Activated naive CD8-positive, alpha-beta T cell treated with anti-CD3 and anti-CD28 coated beads, Interleukin-2, amount 10 ng/mL, durations not matched to agents 7 days and 5 days (primary cell): ENCODE results near the gene BSDC1. TPM values are rescaled to one million over a fixed set of nuclear protein-coding genes. Genes with fewer than 3 reads are reported as not detected.

ENCODE experiments used
- ATAC-seq: fragments of 150-1000 bp; cut with Tn5 transposase; one replicate; pipeline ENCODE4 v1.10.0; 2021; ENCODE audit warnings: low read depth, moderate library complexity
- POLR2A ChIA-PET: fragments of 350-600 bp; sonication (Branson Sonifier 250); formaldehyde crosslinking; loops from one replicate; lab custom pipeline; 2021; ENCODE audit warnings: antibody characterized with exemption; lab: Charles Lee
- DNase-seq: peaks from one replicate; pipeline ENCODE4 v3.0.0; 2021
- H3K27ac Mint-ChIP-seq: one replicate; pipeline ENCODE4 v1.8.0; 2022; ENCODE audit warnings: mild to moderate bottlenecking, mixed read lengths
- H3K27me3 Mint-ChIP-seq: one replicate; pipeline ENCODE4 v1.8.0; 2022; ENCODE audit warnings: mild to moderate bottlenecking, moderate library complexity, mixed read lengths
- H3K36me3 Mint-ChIP-seq: one replicate; pipeline ENCODE4 v1.8.0; 2021; ENCODE audit warnings: mild to moderate bottlenecking, mixed read lengths
- H3K4me1 Mint-ChIP-seq: one replicate; pipeline ENCODE4 v1.8.0; 2021; ENCODE audit warnings: mixed read lengths
- H3K4me3 Mint-ChIP-seq: one replicate; pipeline ENCODE4 v1.8.0; 2022; ENCODE audit warnings: mild to moderate bottlenecking, moderate library complexity, mixed read lengths
- H3K9me3 Mint-ChIP-seq: one replicate; pipeline ENCODE4 v1.8.0; 2021; ENCODE audit warnings: mixed read lengths
- total RNA-seq, 2 experiments: library from RNA; stranded (reverse); gene quantifications; one replicate each; pipeline ENCODE4 v1.2.3, GENCODE V29; 2021

Gene BSDC1
- total RNA-seq, 2 experiments from 2014 or later = 58.0 to 63.2 TPM

GRCh38 chr1:32336591-32336932, 57.7 kb downstream of the BSDC1 start:
- Mint-ChIP-seq H3K4me1 (peaks cover 24% of the 10 kb centered on the region), H3K4me3 (peak overlapping the region; percentile 54), H3K27ac (no peak overlapping the region), H3K36me3 (peaks cover 8% of the 10 kb centered on the region), H3K27me3 (peaks cover 7% of the 10 kb centered on the region), H3K9me3 (no peaks in the 10 kb centered on the region)
- ATAC-seq (no peak), DNase-seq (no peak)
- POLR2A ChIA-PET = interaction anchor here (0.7 to 3.8 kb wide), 30 partner anchors 9 to 548 kb away, joined by 3 to 33 read pairs (median 8); partner anchors contain the start of genes BSDC1, CCDC28B, FAM229A and HDAC1

DNA sequence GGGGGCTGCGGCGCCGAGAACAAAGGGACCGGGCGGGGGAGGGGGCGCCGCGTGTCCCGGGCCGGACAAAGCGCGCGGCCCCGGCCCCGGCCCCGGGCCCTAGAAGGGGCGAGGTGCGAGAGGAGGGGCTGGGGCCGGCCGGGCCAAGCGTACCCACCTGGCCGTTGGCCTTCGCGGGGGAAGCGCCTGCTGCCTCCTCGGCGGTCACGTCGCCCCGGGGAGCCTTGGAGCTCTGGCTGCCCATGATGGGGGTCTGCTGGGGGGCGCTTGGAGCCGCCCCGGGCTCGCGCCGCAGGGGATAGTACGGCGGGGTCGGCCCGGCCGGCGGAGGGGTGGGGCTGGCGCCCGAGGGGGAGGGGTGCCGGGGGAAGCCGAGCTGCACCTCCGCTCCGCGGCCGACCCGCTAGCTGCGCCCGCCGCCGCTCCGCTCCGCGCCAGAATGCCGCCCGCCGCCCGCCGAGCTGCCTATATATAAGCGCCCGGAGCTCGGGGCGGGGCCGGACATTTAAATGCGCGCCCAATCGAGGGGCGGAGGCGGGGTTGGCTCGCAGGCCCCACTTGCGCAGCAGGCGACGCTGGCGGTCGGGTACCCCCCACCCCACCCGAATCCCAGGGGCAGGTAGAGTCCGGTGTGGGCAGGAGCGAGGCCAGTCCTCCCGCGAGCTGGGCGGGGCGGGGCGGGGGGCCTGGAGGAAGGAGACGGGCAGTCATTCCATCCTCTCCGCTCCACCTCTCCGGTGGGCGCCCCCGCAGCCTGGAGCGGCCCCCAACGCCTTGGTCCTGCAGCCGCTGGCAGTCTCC, 58.3 kb downstream of the BSDC1 start, which contains the start of gene MARCKSL1:
Gene MARCKSL1 (minus strand): TSS at position 444 of the 801 bp plus-strand sequence. CDS start 200 bp downstream, at position 244.
- Mint-ChIP-seq H3K4me3 (peak within 1 kb of the TSS; percentile 85), H3K27ac (no peak within 1 kb of the TSS), H3K9me3 (no peaks in the 10 kb centered on the region), H3K4me1 (peaks cover 24% of the 10 kb centered on the region), H3K36me3 (peaks cover 12% of the 10 kb centered on the region), H3K27me3 (peaks cover 7% of the 10 kb centered on the region)
- DNase-seq = peak; percentile 91
- POLR2A ChIA-PET = interaction anchor here (0.6 to 3.8 kb wide), 34 partner anchors 9 to 547 kb away, joined by 3 to 33 read pairs (median 6); partner anchors contain the start of genes BSDC1, CCDC28B, FAM229A and HDAC1
- ATAC-seq = peak; percentile 62

DNA sequence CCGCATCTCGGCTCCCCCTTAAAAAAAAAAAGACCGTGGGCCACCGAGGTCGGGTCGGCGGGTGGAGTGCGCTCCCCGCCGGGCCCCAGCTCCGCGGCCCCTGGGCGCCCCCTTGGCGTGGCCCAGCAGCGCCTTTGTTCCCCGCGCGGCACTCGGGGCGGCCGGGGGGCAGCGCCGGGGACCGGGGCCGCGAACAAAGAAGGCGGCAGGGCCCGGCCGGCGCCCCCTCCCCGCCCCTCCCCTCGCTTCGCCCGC, 58.8 kb downstream of the BSDC1 start:
- POLR2A ChIA-PET = interaction anchor here (0.9 to 3.8 kb wide), 26 partner anchors 10 to 547 kb away, joined by 3 to 33 read pairs (median 8); partner anchors contain the start of genes BSDC1, CCDC28B, FAM229A and HDAC1

GRCh38 chr1:32334864-32335534, 59.2 kb downstream of the BSDC1 start:
- POLR2A ChIA-PET = interaction anchor here (1.0 to 3.8 kb wide), 15 partner anchors 11 to 323 kb away, joined by 3 to 33 read pairs (median 9); partner anchors contain the start of genes HDAC1, IQCC and KPNA6
- ATAC-seq (peak; percentile 38), DNase-seq (peak; percentile 74)
- H3K36me3 Mint-ChIP-seq = peaks cover 14% of the 10 kb centered on the region
- H3K27me3 Mint-ChIP-seq = peaks cover 7% of the 10 kb centered on the region
- no peak overlapping the region for H3K27ac Mint-ChIP-seq
- H3K4me1 Mint-ChIP-seq = peaks cover 24% of the 10 kb centered on the region
- peak overlapping the region; percentile 85 for H3K4me3 Mint-ChIP-seq
- H3K9me3 Mint-ChIP-seq = no peaks in the 10 kb centered on the region

More for the DNA sequence above, 58.8 kb downstream of the BSDC1 start:
- H3K36me3 Mint-ChIP-seq = peaks cover 14% of the 10 kb centered on the region
- H3K27me3 Mint-ChIP-seq = peaks cover 7% of the 10 kb centered on the region
- ATAC-seq (peak; percentile 19), DNase-seq (no peak)
- H3K4me1 Mint-ChIP-seq = peaks cover 24% of the 10 kb centered on the region
- no peak overlapping the region for H3K4me3 Mint-ChIP-seq
- H3K9me3 Mint-ChIP-seq = no peaks in the 10 kb centered on the region
- H3K27ac Mint-ChIP-seq = no peak overlapping the region

DNA sequence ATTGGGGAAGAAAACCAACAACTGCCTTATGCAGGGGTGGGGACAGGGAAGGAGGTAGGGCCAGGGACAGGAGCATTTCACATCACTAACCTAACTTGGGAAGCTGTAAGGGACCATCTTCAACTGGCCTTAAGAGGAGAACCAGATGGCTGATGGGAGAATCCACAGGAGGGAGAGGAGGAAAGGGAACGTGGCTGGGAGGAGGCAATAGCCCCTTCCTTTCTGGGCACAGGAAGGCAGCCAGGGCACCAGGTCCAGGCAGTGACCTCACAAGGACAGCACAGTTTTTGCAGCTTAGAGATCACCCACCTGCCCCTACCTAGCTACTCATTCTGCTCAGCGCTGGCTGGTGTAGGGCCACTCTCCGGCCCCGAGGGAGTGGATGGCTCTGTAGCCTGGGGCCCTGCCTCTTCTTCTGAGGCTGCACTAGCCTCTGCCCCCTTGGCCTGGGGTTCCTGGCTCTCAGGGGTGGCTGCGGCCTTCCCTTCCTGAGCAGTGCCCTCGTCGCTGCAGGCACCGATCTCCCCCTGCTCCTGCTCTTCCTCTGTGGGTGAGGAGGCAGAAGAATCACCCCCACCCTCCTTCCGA, 59.9 kb downstream of the BSDC1 start:
- no peak overlapping the region for H3K27ac Mint-ChIP-seq
- no peak for DNase-seq
- H3K9me3 Mint-ChIP-seq = no peaks in the 10 kb centered on the region
- peaks cover 27% of the 10 kb centered on the region for H3K4me1 Mint-ChIP-seq
- peak overlapping the region; percentile 85 for H3K4me3 Mint-ChIP-seq
- H3K27me3 Mint-ChIP-seq = peaks cover 7% of the 10 kb centered on the region
- POLR2A ChIA-PET = interaction anchor here (0.8 kb wide), 1 partner anchor 119 kb away, joined by 3 read pairs; no protein-coding TSS in a partner anchor
- ATAC-seq = no peak
- peaks cover 18% of the 10 kb centered on the region for H3K36me3 Mint-ChIP-seq

DNA sequence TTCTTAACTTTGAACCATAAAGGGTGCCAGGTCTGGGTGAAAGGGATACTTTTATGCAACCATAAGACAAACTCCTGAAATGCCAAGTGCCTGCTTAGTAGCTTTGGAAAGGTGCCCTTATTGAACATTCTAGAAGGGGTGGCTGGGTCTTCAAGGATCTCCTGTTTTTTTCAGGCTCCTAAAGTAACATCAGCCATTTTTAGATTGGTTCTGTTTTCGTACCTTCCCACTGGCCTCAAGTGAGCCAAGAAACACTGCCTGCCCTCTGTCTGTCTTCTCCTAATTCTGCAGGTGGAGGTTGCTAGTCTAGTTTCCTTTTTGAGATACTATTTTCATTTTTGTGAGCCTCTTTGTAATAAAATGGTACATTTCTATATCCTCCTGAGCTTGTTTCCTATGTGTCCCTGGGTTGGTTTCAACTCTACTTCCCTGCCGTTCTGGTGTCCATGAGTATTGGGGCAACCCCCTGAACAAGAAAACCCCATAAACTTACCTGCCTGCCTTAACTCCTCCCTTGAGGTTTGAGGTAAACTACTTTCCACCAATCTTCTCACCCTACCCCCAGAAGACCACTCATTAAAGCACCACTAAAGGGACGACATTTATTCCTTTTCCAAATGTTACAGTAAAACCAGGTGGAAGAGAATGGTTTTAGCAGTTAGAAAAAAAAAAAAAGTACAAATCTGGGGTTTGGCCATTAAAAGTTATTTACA, 60.8 kb downstream of the BSDC1 start:
- Mint-ChIP-seq H3K9me3 (no peaks in the 10 kb centered on the region), H3K4me3 (no peak overlapping the region), H3K4me1 (peaks cover 24% of the 10 kb centered on the region), H3K36me3 (peaks cover 25% of the 10 kb centered on the region), H3K27ac (no peak overlapping the region), H3K27me3 (peaks cover 6% of the 10 kb centered on the region)
- POLR2A ChIA-PET = interaction anchor here (0.6 to 1.0 kb wide), 3 partner anchors 62 to 127 kb away, joined by 3 to 4 read pairs (median 3); no protein-coding TSS in a partner anchor
- no peak for DNase-seq
- ATAC-seq = no peak

GRCh38 chr1:32332290-32333079, 61.8 kb downstream of the BSDC1 start:
- Mint-ChIP-seq H3K27ac (peak overlapping the region; percentile 54), H3K36me3 (peaks cover 29% of the 10 kb centered on the region), H3K27me3 (no peaks in the 10 kb centered on the region), H3K4me1 (peaks cover 19% of the 10 kb centered on the region), H3K9me3 (no peaks in the 10 kb centered on the region), H3K4me3 (no peak overlapping the region)
- ATAC-seq (no peak), DNase-seq (no peak)
- POLR2A ChIA-PET = interaction anchor here (0.6 kb wide), 2 partner anchors 61 to 67 kb away, joined by 4 read pairs; no protein-coding TSS in a partner anchor

GRCh38 chr1:32331549-32331948, 62.7 kb downstream of the BSDC1 start:
- POLR2A ChIA-PET = interaction anchor here (0.6 kb wide), 1 partner anchor 66 kb away, joined by 4 read pairs; no protein-coding TSS in a partner anchor
- peaks cover 33% of the 10 kb centered on the region for H3K36me3 Mint-ChIP-seq
- H3K27ac Mint-ChIP-seq = no peak overlapping the region
- H3K9me3 Mint-ChIP-seq = no peaks in the 10 kb centered on the region
- no peak overlapping the region for H3K4me3 Mint-ChIP-seq
- DNase-seq (no peak), ATAC-seq (no peak)
- H3K4me1 Mint-ChIP-seq = peaks cover 12% of the 10 kb centered on the region
- H3K27me3 Mint-ChIP-seq = no peaks in the 10 kb centered on the region

GRCh38 chr1:32330558-32331151, 63.6 kb downstream of the BSDC1 start:
- POLR2A ChIA-PET = no interaction called here
- Mint-ChIP-seq H3K9me3 (no peaks in the 10 kb centered on the region), H3K27me3 (no peaks in the 10 kb centered on the region), H3K4me1 (peaks cover 12% of the 10 kb centered on the region), H3K4me3 (no peak overlapping the region), H3K36me3 (peaks cover 35% of the 10 kb centered on the region), H3K27ac (no peak overlapping the region)
- no peak for DNase-seq
- ATAC-seq = no peak

DNA sequence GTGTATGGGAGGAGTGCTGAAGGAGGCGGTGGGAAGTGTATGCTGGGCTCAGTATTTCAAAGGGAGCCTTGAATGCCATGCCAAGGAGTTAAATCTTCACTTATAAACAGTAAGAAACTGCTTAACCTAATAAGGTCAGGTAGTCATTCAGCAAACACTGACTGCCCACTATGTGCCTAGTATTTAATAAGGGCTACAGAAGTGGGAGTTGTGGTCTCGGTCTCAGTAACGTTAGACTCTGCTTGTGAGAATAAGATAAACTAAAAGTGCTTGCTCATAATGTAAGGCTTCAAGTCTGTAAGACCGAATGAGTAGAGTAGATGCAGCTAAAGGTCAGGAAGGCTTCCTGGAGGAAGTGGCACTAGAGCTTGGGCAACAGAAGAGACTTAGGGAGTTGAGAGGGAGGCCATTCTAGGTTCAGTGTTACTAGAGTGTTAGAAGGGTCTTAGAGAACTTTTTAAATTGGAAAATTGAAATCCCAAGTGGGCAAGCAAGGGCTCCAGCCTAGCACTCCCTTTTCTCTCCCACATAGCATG, 64.2 kb downstream of the BSDC1 start:
- ATAC-seq (no peak), DNase-seq (no peak)
- Mint-ChIP-seq H3K4me1 (peaks cover 11% of the 10 kb centered on the region), H3K36me3 (peaks cover 38% of the 10 kb centered on the region), H3K27ac (peak overlapping the region; percentile 62), H3K27me3 (no peaks in the 10 kb centered on the region), H3K9me3 (no peaks in the 10 kb centered on the region), H3K4me3 (no peak overlapping the region)
- POLR2A ChIA-PET = no interaction called here

DNA sequence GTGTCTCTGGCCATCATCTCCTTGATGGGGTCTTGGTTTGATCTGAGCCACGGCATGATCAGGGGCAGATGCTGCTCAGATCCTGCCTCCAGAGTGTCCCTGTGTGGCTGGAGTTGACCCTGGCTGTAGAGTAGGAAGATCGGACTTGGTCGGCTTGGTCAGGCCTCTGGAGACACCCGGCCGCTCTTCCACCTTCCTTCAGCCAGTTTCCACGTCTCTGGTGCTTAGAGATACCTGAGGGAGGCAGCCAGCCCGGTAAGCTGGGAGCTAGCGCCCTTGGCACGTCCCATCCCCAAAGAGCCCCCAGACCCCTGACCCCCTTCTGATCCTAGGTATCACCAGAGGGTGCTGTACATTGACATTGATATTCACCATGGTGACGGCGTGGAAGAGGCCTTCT, 67.0 kb downstream of the BSDC1 start:
- DNase-seq = no peak
- Mint-ChIP-seq H3K9me3 (no peaks in the 10 kb centered on the region), H3K36me3 (peaks cover 48% of the 10 kb centered on the region), H3K27me3 (no peaks in the 10 kb centered on the region), H3K4me1 (peaks cover 18% of the 10 kb centered on the region), H3K4me3 (no peak overlapping the region), H3K27ac (no peak overlapping the region)
- ATAC-seq = no peak
- POLR2A ChIA-PET = no interaction called here
